HL-60/S4 (cell line): ENCODE data around the gene NSMF.

ENCODE experiments used
- in situ Hi-C: fragments of 300-500 bp; cut with MboI; formaldehyde crosslinking; loops from 2 replicates; pipeline ENCODE4 v1.14.3; 2022; ENCODE audit warnings: low sequenced_read_pairs

NSMF gene

GRCh38 chr9:137459152-137459600 is at the start of gene NSMF:
Gene NSMF (minus strand): TSS chr9:137459334. CDS start chr9:137459102, 232 bp downstream.
- in situ Hi-C loops = no loop called here

GRCh38 chr9:137506702-137507171 is 47.6 kb upstream of the NSMF start:
- in situ Hi-C loops = no loop called here

GRCh38 chr9:137506274-137506673 is 47.1 kb upstream of the NSMF start:
- in situ Hi-C loops = no loop called here

GRCh38 chr9:137505421-137506140 is 46.4 kb upstream of the NSMF start:
- in situ Hi-C loops = no loop called here

- in situ Hi-C loops = no loop called here
These were observed 45.3 kb upstream of the NSMF start for GRCh38 chr9:137504432-137504777.

- in situ Hi-C loops = no loop called here
These were observed 43.1 kb upstream of the NSMF start for GRCh38 chr9:137502008-137502911.

- in situ Hi-C loops = no loop called here
These were observed 42.3 kb upstream of the NSMF start for GRCh38 chr9:137501457-137501856.

GRCh38 chr9:137500666-137501397 is 41.7 kb upstream of the NSMF start:
- in situ Hi-C loops = no loop called here

GRCh38 chr9:137499858-137500661 is 40.9 kb upstream of the NSMF start:
- in situ Hi-C loops = no loop called here

GRCh38 chr9:137499416-137499815 is 40.3 kb upstream of the NSMF start:
- in situ Hi-C loops = no loop called here

GRCh38 chr9:137498720-137499150 is 39.6 kb upstream of the NSMF start:
- in situ Hi-C loops = no loop called here

GRCh38 chr9:137497921-137498719 is 39.0 kb upstream of the NSMF start:
- in situ Hi-C loops = no loop called here

GRCh38 chr9:137496601-137497375 is 37.7 kb upstream of the NSMF start:
- in situ Hi-C loops = no loop called here

- in situ Hi-C loops = no loop called here
These were observed 35.6 kb upstream of the NSMF start for GRCh38 chr9:137494550-137495351.

GRCh38 chr9:137494104-137494544 is 35.0 kb upstream of the NSMF start:
- in situ Hi-C loops = no loop called here

- in situ Hi-C loops = no loop called here
These were observed 34.4 kb upstream of the NSMF start for GRCh38 chr9:137493364-137494103.
